Inflammatory macrophage treated with lipopolysaccharide for 4 hours (primary cell): ENCODE data around the gene FOXQ1.

ENCODE experiments used
- DNase-seq: peaks from one replicate; pipeline ENCODE4 v3.0.0-alpha.2; 2020

FOXQ1 gene

GRCh38 chr6:1311400-1312202 lies at the start of gene FOXQ1:
Gene FOXQ1, plus strand, starts transcription at chr6:1312098. Its CDS starts 607 bp downstream, at chr6:1312705.
- no peak for DNase-seq

GRCh38 chr6:1262704-1263038 lies 49.2 kb upstream of the FOXQ1 start:
- no peak for DNase-seq

GRCh38 chr6:1263039-1263849 lies 48.7 kb upstream of the FOXQ1 start:
- DNase-seq = peak; percentile 14

GRCh38 chr6:1263850-1264377 lies 48.0 kb upstream of the FOXQ1 start:
- no peak for DNase-seq

GRCh38 chr6:1264619-1265445 lies 47.1 kb upstream of the FOXQ1 start:
- DNase-seq = no peak

- no peak for DNase-seq
These were observed 45.2 kb upstream of the FOXQ1 start for GRCh38 chr6:1266686-1267056.

- DNase-seq = no peak
These were observed 44.7 kb upstream of the FOXQ1 start for GRCh38 chr6:1267057-1267732.

GRCh38 chr6:1267790-1268762 lies 43.8 kb upstream of the FOXQ1 start:
- DNase-seq = no peak

GRCh38 chr6:1271071-1271763 lies 40.7 kb upstream of the FOXQ1 start:
- no peak for DNase-seq

GRCh38 chr6:1278061-1278720 lies 33.7 kb upstream of the FOXQ1 start:
- DNase-seq = no peak

GRCh38 chr6:1279065-1279464 lies 32.8 kb upstream of the FOXQ1 start:
- no peak for DNase-seq

GRCh38 chr6:1280666-1281300 lies 31.1 kb upstream of the FOXQ1 start:
- DNase-seq = no peak

- no peak for DNase-seq
These were observed 30.2 kb upstream of the FOXQ1 start for GRCh38 chr6:1281746-1282145.

- DNase-seq = no peak
These were observed 28.4 kb upstream of the FOXQ1 start for GRCh38 chr6:1283501-1283900.

- no peak for DNase-seq
These were observed 26.3 kb upstream of the FOXQ1 start for GRCh38 chr6:1285556-1285955.

GRCh38 chr6:1285956-1286355 lies 25.9 kb upstream of the FOXQ1 start:
- peak; percentile 10 for DNase-seq

GRCh38 chr6:1287103-1287591 lies 24.8 kb upstream of the FOXQ1 start:
- DNase-seq = peak; percentile 97

- DNase-seq = no peak
These were observed 21.8 kb upstream of the FOXQ1 start for GRCh38 chr6:1290086-1290485.

GRCh38 chr6:1290805-1291204 lies 21.1 kb upstream of the FOXQ1 start:
- DNase-seq = no peak
